Measurements from ENCODE around the gene PPP2R5E.
"Not testable (repeated sequence)": the region's sequence is repeated elsewhere in the genome, so short reads cannot be mapped to it uniquely, and the experiment has no call there.

Gene PPP2R5E

GRCh38 chr14:63378444-63378843 is 164.7 kb downstream of the PPP2R5E start:
- TF ChIP-seq CTCF (IDR thresholded peaks at IDR 0.05; ENCODE audit: low read length, missing control alignments), result no peak
- DNase-seq (ENCODE audit: low read depth), result no peak
- no peak overlapping the region for H3K4me3 ChIP-seq (replicated peaks; ENCODE audit: low read depth, low read length)

GRCh38 chr14:63375769-63376168 is 167.4 kb downstream of the PPP2R5E start:
- TF ChIP-seq CTCF (IDR thresholded peaks at IDR 0.05; ENCODE audit: low read length, missing control alignments), result no peak
- DNase-seq (ENCODE audit: low read depth), result peak; percentile 45
- no peak overlapping the region for H3K4me3 ChIP-seq (replicated peaks; ENCODE audit: low read depth, low read length)

- H3K4me3 ChIP-seq (replicated peaks; ENCODE audit: low read depth, low read length), result not testable (repeated sequence)
- DNase-seq (ENCODE audit: low read depth), result peak; percentile 24
These were observed 171.6 kb downstream of the PPP2R5E start for GRCh38 chr14:63371613-63372012.

- no peak for DNase-seq (ENCODE audit: low read depth)
- H3K4me3 ChIP-seq (replicated peaks; ENCODE audit: low read depth, low read length), result no peak overlapping the region
- TF ChIP-seq CTCF (IDR thresholded peaks at IDR 0.05; ENCODE audit: low read length, missing control alignments), result no peak
These were observed 172.1 kb downstream of the PPP2R5E start for GRCh38 chr14:63371033-63371432.

- no peak for DNase-seq (ENCODE audit: low read depth)
- no peak overlapping the region for H3K4me3 ChIP-seq (replicated peaks; ENCODE audit: low read depth, low read length)
- peak; percentile 8 for TF ChIP-seq CTCF (IDR thresholded peaks at IDR 0.05; ENCODE audit: low read length, missing control alignments)
These were observed 175.3 kb downstream of the PPP2R5E start for GRCh38 chr14:63367742-63368364.

- H3K4me3 ChIP-seq (replicated peaks; ENCODE audit: low read depth, low read length), result no peak overlapping the region
- TF ChIP-seq CTCF (IDR thresholded peaks at IDR 0.05; ENCODE audit: low read length, missing control alignments), result no peak
- DNase-seq (ENCODE audit: low read depth), result no peak
These were observed 180.8 kb downstream of the PPP2R5E start for GRCh38 chr14:63362389-63362819.

GRCh38 chr14:63361790-63362189 is 181.4 kb downstream of the PPP2R5E start:
- H3K4me3 ChIP-seq (replicated peaks; ENCODE audit: low read depth, low read length), result no peak overlapping the region
- DNase-seq (ENCODE audit: low read depth), result no peak
- TF ChIP-seq CTCF (IDR thresholded peaks at IDR 0.05; ENCODE audit: low read length, missing control alignments), result no peak

Measured in fibroblast of pulmonary artery (primary cell).